Neural crest cell (in vitro differentiated cells): ENCODE results near the gene ALK. TPM values are rescaled to one million over a fixed set of nuclear protein-coding genes. Genes with fewer than 3 reads are reported as not detected.

Experiments
- DNase-seq: peaks from one replicate; pipeline ENCODE4 v3.0.0; 2021; ENCODE audit warnings: low read depth, mixed read lengths, low spot score
- H3K27ac Mint-ChIP-seq: one replicate; pipeline ENCODE4 v1.8.0; 2021; ENCODE audit warnings: mild to moderate bottlenecking, mixed read lengths; ENCODE audit not compliant: unreplicated experiment
- H3K27me3 Mint-ChIP-seq: 2 replicates; pipeline ENCODE4 v1.8.0; 2021; ENCODE audit warnings: low read depth, mild to moderate bottlenecking, mixed read lengths
- H3K36me3 Mint-ChIP-seq: 2 replicates; pipeline ENCODE4 v1.8.0; 2021; ENCODE audit warnings: low read depth, mild to moderate bottlenecking, mixed read lengths
- H3K4me1 Mint-ChIP-seq: 2 replicates; pipeline ENCODE4 v1.8.0; 2021; ENCODE audit warnings: mixed read lengths
- H3K4me3 Mint-ChIP-seq: one replicate; pipeline ENCODE4 v1.8.0; 2021; ENCODE audit warnings: mild to moderate bottlenecking, mixed read lengths
- H3K9me3 Mint-ChIP-seq: 2 replicates; pipeline ENCODE4 v1.8.0; 2021; ENCODE audit warnings: mixed read lengths
- CTCF ChIP-seq: fragments of 200-600 bp; sonication (generic); conservative IDR thresholded peaks from 2 replicates; pipeline ENCODE4 v1.5.0; 2021; ENCODE audit warnings: antibody characterized with exemption, mild to moderate bottlenecking
- total RNA-seq: library from RNA; stranded (reverse); gene quantifications from 2 replicates; pipeline ENCODE4 v1.2.1, GENCODE V29; 2021

The ALK gene
- total RNA-seq, 1 donor from 2014 or later = 2.0 TPM

- Mint-ChIP-seq H3K4me1 (peaks cover 6% of the 10 kb centered on the region), H3K27ac (no peak overlapping the region), H3K27me3 (peaks cover 32% of the 10 kb centered on the region), H3K36me3 (no peaks in the 10 kb centered on the region), H3K9me3 (peaks cover 3% of the 10 kb centered on the region), H3K4me3 (no peak overlapping the region)
- DNase-seq = no peak
- TF ChIP-seq CTCF = no peak
Measured at GRCh38 chr2:29281916-29282247, 639.5 kb downstream of the ALK start.

- Mint-ChIP-seq H3K27me3 (peaks cover 37% of the 10 kb centered on the region), H3K4me3 (no peak overlapping the region), H3K9me3 (peaks cover 3% of the 10 kb centered on the region), H3K36me3 (no peaks in the 10 kb centered on the region), H3K4me1 (peaks cover 6% of the 10 kb centered on the region), H3K27ac (no peak overlapping the region)
- TF ChIP-seq CTCF = no peak
- DNase-seq = no peak
Measured at GRCh38 chr2:29281086-29281915, 640.1 kb downstream of the ALK start.

GRCh38 chr2:29278966-29279365 lies 642.4 kb downstream of the ALK start:
- H3K36me3 Mint-ChIP-seq = no peaks in the 10 kb centered on the region
- no peak for TF ChIP-seq CTCF
- H3K27me3 Mint-ChIP-seq = peaks cover 33% of the 10 kb centered on the region
- no peak overlapping the region for H3K4me3 Mint-ChIP-seq
- no peak overlapping the region for H3K27ac Mint-ChIP-seq
- peaks cover 8% of the 10 kb centered on the region for H3K4me1 Mint-ChIP-seq
- DNase-seq = no peak
- H3K9me3 Mint-ChIP-seq = peaks cover 3% of the 10 kb centered on the region

GRCh38 chr2:29276151-29276550 lies 645.2 kb downstream of the ALK start:
- H3K36me3 Mint-ChIP-seq = no peaks in the 10 kb centered on the region
- no peak overlapping the region for H3K4me3 Mint-ChIP-seq
- H3K4me1 Mint-ChIP-seq = peaks cover 6% of the 10 kb centered on the region
- peaks cover 27% of the 10 kb centered on the region for H3K27me3 Mint-ChIP-seq
- TF ChIP-seq CTCF = no peak
- no peak for DNase-seq
- H3K9me3 Mint-ChIP-seq = peaks cover 3% of the 10 kb centered on the region
- H3K27ac Mint-ChIP-seq = no peak overlapping the region

GRCh38 chr2:29275186-29275585 lies 646.2 kb downstream of the ALK start:
- Mint-ChIP-seq H3K36me3 (no peaks in the 10 kb centered on the region), H3K4me1 (peaks cover 6% of the 10 kb centered on the region), H3K4me3 (no peak overlapping the region), H3K9me3 (peaks cover 2% of the 10 kb centered on the region), H3K27me3 (peaks cover 24% of the 10 kb centered on the region), H3K27ac (no peak overlapping the region)
- DNase-seq = no peak
- TF ChIP-seq CTCF = no peak
